Hepatocyte (in vitro differentiated cells): ENCODE data around the gene CFH.

Experiments
- CTCF ChIP-seq: fragments of 200-600 bp; sonication (generic); IDR thresholded peaks from 2 replicates; pipeline ENCODE4 v1.5.1; 2016; ENCODE audit warnings: antibody characterized with exemption, mild to moderate bottlenecking; ENCODE audit not compliant: poor library complexity
- EZH2 ChIP-seq: fragments of 200-600 bp; sonication (generic); IDR thresholded peaks from 2 replicates; pipeline ENCODE4 v1.6.1; 2016; ENCODE audit warnings: antibody characterized with exemption, mild to moderate bottlenecking, borderline replicate concordance
- EZH2phosphoT487 ChIP-seq: fragments of 200-600 bp; sonication (generic); IDR thresholded peaks from one replicate; pipeline ENCODE4 v1.6.1; 2018; ENCODE audit warnings: antibody characterized with exemption, mild to moderate bottlenecking, low read depth, moderate library complexity; ENCODE audit not compliant: unreplicated experiment, severe bottlenecking

- no peak for TF ChIP-seq EZH2
- no peak for TF ChIP-seq CTCF
- no peak for TF ChIP-seq EZH2phosphoT487
Measured at GRCh38 chr1:196651079-196651478, 764 bp upstream of the CFH start.
